Neural cell (in vitro differentiated cells): ENCODE data around the gene HIKESHI. TPM values are rescaled to one million over a fixed set of nuclear protein-coding genes. Genes with fewer than 3 reads are reported as not detected.

Source experiments
- H2AFZ ChIP-seq: fragments of 200-600, 300-800 bp; sonication (generic), shearing (Covaris generic); 2 replicates; pipeline ENCODE4 v1.6.0; 2014; ENCODE audit warnings: low read depth, mild to moderate bottlenecking, antibody characterized with exemption, low read length, moderate library complexity
- H3F3A ChIP-seq: fragments of 200-600 bp; shearing (Covaris generic); 2 replicates; pipeline ENCODE4 v1.6.1; 2016; ENCODE audit warnings: mild to moderate bottlenecking, moderate library complexity, mixed read lengths, antibody characterized with exemption, low read length; ENCODE audit not compliant: insufficient read depth, poor library complexity, severe bottlenecking
- H3K27ac ChIP-seq: fragments of 200-600, 300-800 bp; sonication (generic), shearing (Covaris generic); 2 replicates; pipeline ENCODE4 v1.5.1; 2014; ENCODE audit warnings: mild to moderate bottlenecking, low read length, moderate library complexity
- H3K27me3 ChIP-seq: fragments of 300-800, 200-600 bp; sonication (generic), shearing (Covaris generic); 2 replicates; pipeline ENCODE4 v1.6.0; 2014; ENCODE audit warnings: mild to moderate bottlenecking, low read depth, low read length, moderate library complexity; ENCODE audit not compliant: insufficient read depth
- H3K36me3 ChIP-seq: fragments of 300-800, 200-600 bp; sonication (generic), shearing (Covaris generic); 2 replicates; pipeline ENCODE4 v1.5.1; 2014; ENCODE audit warnings: mild to moderate bottlenecking, antibody characterized with exemption, low read length, moderate library complexity; ENCODE audit not compliant: insufficient read depth
- H3K4me2 ChIP-seq: fragments of 300-800, 200-600 bp; sonication (generic), shearing (Covaris generic); 2 replicates; pipeline ENCODE4 v1.6.0; 2014; ENCODE audit warnings: mild to moderate bottlenecking, low read length
- H3K4me3 ChIP-seq: fragments of 300-800, 200-600 bp; sonication (generic), shearing (Covaris generic); 2 replicates; pipeline ENCODE4 v1.5.1; 2014; ENCODE audit warnings: mild to moderate bottlenecking, low read length, moderate library complexity
- H3K79me2 ChIP-seq: fragments of 200-600 bp; shearing (Covaris generic); replicated peaks from 2 replicates; pipeline ENCODE4 v1.6.0; 2014; ENCODE audit warnings: mild to moderate bottlenecking, low read length, moderate library complexity; ENCODE audit not compliant: insufficient read depth
- H3K9ac ChIP-seq: fragments of 300-800, 200-600 bp; sonication (generic), shearing (Covaris generic); 2 replicates; pipeline ENCODE4 v1.6.1; 2016; ENCODE audit warnings: mild to moderate bottlenecking, low read length, mixed read lengths
- H3K9me2 ChIP-seq: fragments of 200-600 bp; shearing (Covaris generic); 2 replicates; pipeline ENCODE4 v1.6.1; 2016; ENCODE audit warnings: mild to moderate bottlenecking, low read length, mixed read lengths; ENCODE audit not compliant: insufficient read depth
- H3K9me3 ChIP-seq: fragments of 200-600, 300-800 bp; sonication (generic), shearing (Covaris generic); 2 replicates; pipeline ENCODE4 v1.6.1; 2016; ENCODE audit warnings: mild to moderate bottlenecking, mixed run types, low read length, moderate library complexity, mixed read lengths
- H4K20me1 ChIP-seq: fragments of 200-600 bp; shearing (Covaris generic); 2 replicates; pipeline ENCODE4 v1.6.1; 2016; ENCODE audit warnings: mild to moderate bottlenecking, mixed run types; ENCODE audit not compliant: insufficient read depth
- CTCF ChIP-seq: fragments of 450-650 bp; IDR thresholded peaks from 2 replicates; pipeline ENCODE4 v1.5.1; 2014; ENCODE audit warnings: antibody characterized with exemption, mild to moderate bottlenecking, moderate library complexity; ENCODE audit not compliant: poor library complexity, severe bottlenecking
- EP300 ChIP-seq: fragments of 450-650 bp; conservative IDR thresholded peaks from 2 replicates; pipeline ENCODE4 v1.6.1; 2014; ENCODE audit warnings: antibody characterized with exemption, mild to moderate bottlenecking, moderate library complexity; ENCODE audit not compliant: poor library complexity, severe bottlenecking
- EZH2 ChIP-seq: fragments of 200-600, 300-800 bp; shearing (Covaris generic), sonication (generic); IDR thresholded peaks from 2 replicates; pipeline ENCODE4 v1.6.1; 2014; ENCODE audit warnings: antibody characterized with exemption, low read length, borderline replicate concordance, mild to moderate bottlenecking; ENCODE audit not compliant: insufficient read depth, poor library complexity, severe bottlenecking
- MXI1 ChIP-seq: fragments of 450-650 bp; conservative IDR thresholded peaks from 2 replicates; pipeline ENCODE4 v1.6.1; 2014; ENCODE audit warnings: antibody characterized with exemption, mild to moderate bottlenecking; ENCODE audit not compliant: poor library complexity, severe bottlenecking
- POLR2AphosphoS5 ChIP-seq: IDR thresholded peaks from 2 replicates; pipeline ENCODE4 v1.6.1; 2012
- RAD21 ChIP-seq: fragments of 450-650 bp; conservative IDR thresholded peaks from 2 replicates; pipeline ENCODE4 v1.6.1; 2014; ENCODE audit warnings: antibody characterized with exemption, mild to moderate bottlenecking, moderate library complexity
- REST ChIP-seq: IDR thresholded peaks from 2 replicates; pipeline ENCODE4 v1.6.1; 2012; ENCODE audit warnings: borderline replicate concordance
- SMC3 ChIP-seq: fragments of 450-650 bp; conservative IDR thresholded peaks from 2 replicates; pipeline ENCODE4 v1.6.1; 2014; ENCODE audit warnings: antibody characterized with exemption, mild to moderate bottlenecking, moderate library complexity; ENCODE audit not compliant: poor library complexity
- TAF1 ChIP-seq: IDR thresholded peaks from 2 replicates; pipeline ENCODE4 v1.6.1; 2012; ENCODE audit warnings: low read depth
- polyA plus RNA-seq: library from polyadenylated mRNA; depleted of rRNA; stranded (reverse); fragments of >200 nt; gene quantifications from 2 replicates; pipeline ENCODE4 v1.2.3, GENCODE V29; 2014

HIKESHI gene
- polyA plus RNA-seq, 1 donor from 2014 or later: 180 TPM

GRCh38 chr11:86262387-86262786, 39.7 kb upstream of the HIKESHI start:
- Histone ChIP-seq H3K27me3 (no peaks in the 10 kb centered on the region), H4K20me1 (no peaks in the 10 kb centered on the region)

GRCh38 chr11:86264649-86265048, 37.4 kb upstream of the HIKESHI start:
- Histone ChIP-seq H3K9me2 (no peaks in the 10 kb centered on the region), H3K27ac (no peak overlapping the region), H4K20me1 (no peaks in the 10 kb centered on the region), H3K9me3 (no peaks in the 10 kb centered on the region), H3K4me2 (no peak overlapping the region), H2AFZ (no peak overlapping the region), H3K9ac (no peak overlapping the region), H3K4me3 (no peak overlapping the region), H3K27me3 (no peaks in the 10 kb centered on the region), H3K36me3 (peaks cover 4% of the 10 kb centered on the region), H3F3A (no peaks in the 10 kb centered on the region), H3K79me2 (peaks cover 2% of the 10 kb centered on the region)
- no peak for TF ChIP-seq SMC3
- no peak for TF ChIP-seq TAF1
- TF ChIP-seq EP300: no peak
- no peak for TF ChIP-seq POLR2AphosphoS5
- TF ChIP-seq REST: no peak
- TF ChIP-seq CTCF: no peak
- TF ChIP-seq RAD21: no peak

More at GRCh38 chr11:86262387-86262786, 39.7 kb upstream of the HIKESHI start:
- Histone ChIP-seq H3K79me2 (no peaks in the 10 kb centered on the region), H3F3A (no peaks in the 10 kb centered on the region), H3K4me2 (no peak overlapping the region), H3K9ac (no peak overlapping the region), H3K9me2 (no peaks in the 10 kb centered on the region), H3K4me3 (no peak overlapping the region), H2AFZ (no peak overlapping the region), H3K36me3 (peaks cover 4% of the 10 kb centered on the region), H3K9me3 (no peaks in the 10 kb centered on the region), H3K27ac (no peak overlapping the region)
- TF ChIP-seq EP300 (no peak), TAF1 (no peak), MXI1 (no peak), CTCF (no peak), RAD21 (no peak), EZH2 (no peak), REST (no peak), SMC3 (no peak), POLR2AphosphoS5 (no peak)
